Renal cortical epithelial cell (primary cell): ENCODE results near the gene RRBP1. TPM values are rescaled to one million over a fixed set of nuclear protein-coding genes. Genes with fewer than 3 reads are reported as not detected.

Experiments used
- DNase-seq: peaks from one replicate; pipeline ENCODE4 v3.0.0-alpha.2; 2011; ENCODE audit warnings: low read depth
- total RNA-seq: library from RNA; depleted of rRNA; stranded (reverse); fragments of >200 nt; gene quantifications from 2 replicates; pipeline ENCODE4 v1.2.3, GENCODE V29; 2014

Gene RRBP1
- total RNA-seq, 1 donor from 2014 or later, result 338 TPM

GRCh38 chr20:17611540-17612286, 70.3 kb downstream of the RRBP1 start:
- no peak for DNase-seq

DNA sequence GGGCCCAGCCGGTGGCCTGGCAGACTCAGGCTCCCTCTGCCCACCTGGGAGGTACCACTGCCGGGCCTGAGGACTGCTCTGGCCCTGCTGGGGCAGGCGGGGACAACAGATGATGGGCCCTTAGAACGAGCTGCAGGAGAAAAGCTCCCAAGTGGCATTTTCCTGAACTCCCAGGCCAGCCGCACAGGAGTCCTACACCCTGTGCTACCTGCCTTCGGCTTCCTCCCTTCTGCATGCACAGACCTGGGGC, 70.8 kb downstream of the RRBP1 start:
- no peak for DNase-seq

DNA sequence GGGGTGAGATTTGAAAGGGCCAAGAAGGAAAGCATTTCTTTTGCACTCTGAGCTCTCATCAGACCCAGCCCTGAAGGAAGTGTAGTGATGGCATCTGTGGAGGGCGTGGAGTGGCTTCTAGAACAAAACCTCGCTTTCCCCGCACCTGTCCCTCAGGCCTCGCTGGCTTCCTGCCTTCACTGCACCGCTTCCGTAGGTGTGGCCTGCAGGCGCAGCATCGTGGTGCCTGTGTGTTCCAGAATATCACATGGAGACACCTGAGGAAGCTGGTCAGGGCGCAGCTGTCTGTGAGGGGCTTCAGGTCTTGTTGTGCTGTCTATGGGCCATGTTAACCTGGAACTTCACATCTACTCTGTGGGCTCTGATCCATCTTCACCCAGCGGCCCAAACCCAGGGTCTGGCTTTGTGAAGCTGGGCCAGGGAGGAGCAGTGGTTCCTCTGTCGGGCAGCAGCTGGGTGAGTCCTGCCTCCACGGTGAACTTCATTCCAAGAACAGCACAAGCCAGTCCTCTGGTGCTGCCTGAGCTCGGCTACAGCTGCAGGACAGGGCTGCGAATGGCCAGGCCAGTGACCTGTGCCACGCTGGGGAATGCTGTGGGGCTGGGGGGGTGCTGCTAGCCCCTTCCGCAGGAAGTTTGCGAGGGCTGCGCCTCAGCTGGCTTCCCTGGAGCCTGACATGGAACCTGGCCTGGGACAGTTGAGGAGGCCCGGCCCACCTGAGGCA, 71.3 kb downstream of the RRBP1 start:
- DNase-seq, result no peak

- no peak for DNase-seq
Measured at GRCh38 chr20:17609811-17610377, 72.1 kb downstream of the RRBP1 start.

GRCh38 chr20:17608701-17609497, 73.1 kb downstream of the RRBP1 start:
- DNase-seq, result no peak

GRCh38 chr20:17606001-17606400, 76.0 kb downstream of the RRBP1 start:
- no peak for DNase-seq

GRCh38 chr20:17605131-17605660, 76.8 kb downstream of the RRBP1 start:
- DNase-seq, result peak; percentile 51

GRCh38 chr20:17602493-17602892, 79.5 kb downstream of the RRBP1 start:
- DNase-seq, result no peak

- no peak for DNase-seq
Measured at GRCh38 chr20:17601957-17602356, 80.1 kb downstream of the RRBP1 start.

DNA sequence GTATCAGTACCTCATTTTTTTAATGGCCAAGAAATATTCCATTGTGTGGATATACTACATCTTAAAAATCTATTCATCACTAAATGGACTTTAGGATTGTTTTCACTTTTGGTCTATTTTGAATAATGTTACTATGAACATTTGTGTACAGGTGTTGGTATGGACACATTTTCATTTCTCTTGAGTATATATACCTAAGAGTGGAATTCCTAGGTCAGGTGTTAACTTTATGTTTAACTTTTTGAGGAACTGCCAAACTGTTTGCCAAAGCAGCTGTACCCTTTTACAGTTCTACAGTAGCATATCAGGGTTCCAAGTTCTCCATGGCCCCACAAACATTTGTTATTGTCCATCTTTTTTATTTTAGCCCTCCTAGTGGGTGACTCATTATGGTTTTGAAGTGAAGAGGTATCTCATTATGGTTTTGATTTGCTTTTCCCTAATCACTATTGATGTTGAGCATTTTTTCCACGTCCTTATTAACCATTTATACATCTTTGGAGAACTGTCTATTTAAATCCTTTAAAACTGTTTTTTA, 84.0 kb downstream of the RRBP1 start:
- no peak for DNase-seq

- DNase-seq, result no peak
Measured at GRCh38 chr20:17595856-17596255, 86.2 kb downstream of the RRBP1 start.

DNA sequence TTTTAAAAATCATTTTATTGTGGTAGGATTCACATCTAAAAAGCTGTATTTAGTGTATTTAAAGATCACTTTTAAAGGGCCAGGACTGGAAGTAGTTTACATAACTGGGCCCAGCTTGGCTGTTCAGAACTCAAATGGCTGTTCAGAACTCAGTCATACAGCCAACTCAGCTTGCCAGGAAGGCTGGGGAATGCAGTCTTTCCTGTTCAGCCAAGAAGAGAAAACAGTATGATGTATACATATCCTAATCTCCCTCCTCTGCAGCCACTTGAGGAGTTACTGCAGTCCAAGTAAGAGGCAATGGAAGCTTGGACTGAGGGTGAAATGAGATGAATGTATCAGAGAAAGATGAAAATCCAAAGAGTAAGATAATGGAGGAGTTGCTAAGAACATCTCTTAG, 87.6 kb downstream of the RRBP1 start:
- DNase-seq, result no peak

- no peak for DNase-seq
Measured at GRCh38 chr20:17593902-17594301, 88.1 kb downstream of the RRBP1 start.

GRCh38 chr20:17590245-17590644, 91.8 kb downstream of the RRBP1 start:
- no peak for DNase-seq

- no peak for DNase-seq
Measured at GRCh38 chr20:17589161-17589834, 92.7 kb downstream of the RRBP1 start.

DNA sequence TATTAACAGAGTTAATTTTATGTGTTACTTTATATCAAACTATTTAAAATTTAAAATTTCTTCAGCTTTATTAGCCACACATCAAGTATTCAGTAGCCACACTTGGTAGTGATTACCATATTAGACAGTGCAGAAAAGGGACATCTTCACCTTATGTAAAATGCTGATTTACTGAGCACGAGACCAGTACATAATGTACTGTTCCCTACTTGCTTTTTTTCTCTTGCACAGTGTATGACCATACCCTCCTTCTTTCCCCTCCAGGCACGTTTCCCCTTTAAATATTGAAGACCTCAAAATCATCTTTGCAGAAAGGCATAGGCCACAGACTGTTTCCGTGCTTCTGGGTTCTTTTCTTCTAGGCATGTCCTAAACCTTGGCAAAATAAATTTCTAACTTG, 94.2 kb downstream of the RRBP1 start:
- no peak for DNase-seq

DNA sequence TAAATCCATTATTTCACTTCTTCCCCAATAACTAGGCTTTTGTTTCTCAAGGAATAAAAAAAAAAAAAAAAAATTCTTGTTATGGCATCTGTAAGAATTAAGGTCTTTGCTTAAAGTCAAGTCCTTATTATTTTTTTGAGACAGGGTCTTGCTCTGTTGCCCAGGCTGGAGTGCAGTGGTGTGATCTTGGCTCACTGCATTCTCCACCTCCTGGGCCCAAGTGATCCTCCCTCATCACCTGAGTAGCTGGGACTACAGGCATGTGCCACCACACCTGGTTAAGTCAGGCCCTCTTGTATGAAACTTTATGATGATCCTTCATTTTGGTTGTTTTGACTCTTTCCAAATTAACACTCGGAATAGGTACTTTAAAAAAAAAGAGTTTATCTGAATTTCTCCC, 94.9 kb downstream of the RRBP1 start:
- DNase-seq, result no peak

DNA sequence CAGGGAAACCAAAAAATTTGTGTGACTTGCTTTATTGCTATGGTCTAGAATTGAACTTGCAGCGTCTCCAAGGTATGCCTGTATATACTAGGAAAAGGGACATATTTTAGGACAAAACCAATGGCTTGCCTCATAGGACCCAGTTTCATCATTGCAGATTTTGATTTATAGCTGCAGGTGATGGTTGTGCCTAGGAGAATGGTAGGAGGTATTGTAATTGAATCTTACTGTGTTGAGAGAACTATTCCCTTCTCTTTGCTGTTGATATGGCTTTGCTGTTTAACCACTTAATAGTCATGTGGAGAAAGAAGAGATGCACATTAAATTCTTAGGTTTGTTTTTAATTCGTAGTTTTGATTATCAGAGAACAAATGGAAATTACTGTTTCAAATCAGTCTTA, 95.8 kb downstream of the RRBP1 start:
- DNase-seq, result no peak

DNA sequence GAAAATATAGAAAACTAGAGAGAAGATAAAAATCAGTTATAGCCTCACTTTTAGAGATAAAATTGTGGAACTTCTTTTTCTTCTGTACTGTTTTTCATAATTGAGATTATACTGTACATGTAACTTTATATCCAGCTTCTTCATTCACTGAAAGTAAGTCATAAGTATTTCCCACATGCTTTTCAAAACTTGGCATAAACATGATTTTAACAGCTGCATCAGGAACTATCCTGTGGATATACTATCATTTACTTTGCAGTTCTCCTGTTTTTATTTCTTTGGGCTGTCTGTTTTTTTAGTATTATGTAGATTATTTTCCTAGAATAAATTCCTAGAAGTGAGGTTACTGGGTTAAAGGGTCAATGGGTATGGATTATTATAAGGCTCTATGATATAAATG, 97.4 kb downstream of the RRBP1 start:
- DNase-seq, result no peak

- no peak for DNase-seq
Measured at GRCh38 chr20:17583126-17583525, 98.9 kb downstream of the RRBP1 start.

GRCh38 chr20:17580895-17581294, 101.1 kb downstream of the RRBP1 start:
- no peak for DNase-seq
